Bronchial epithelial cell (primary cell): ENCODE data around the gene RGS16. TPM values are rescaled to one million over a fixed set of nuclear protein-coding genes. Genes with fewer than 3 reads are reported as not detected.

ENCODE experiments used
- DNase-seq: peaks from one replicate; pipeline ENCODE4 v3.0.0-alpha.2; 2010; ENCODE audit warnings: low read depth
- FAIRE-seq: peaks from 2 replicates; lab custom pipeline; 2011; peaks lifted over from hg19 to GRCh38; lab: Jason Lieb, UNC
- H3K27me3 ChIP-seq: 2 replicates; pipeline ENCODE4 v1.5.1; 2011; ENCODE audit warnings: low read length; ENCODE audit not compliant: control insufficient read depth, insufficient read depth
- H3K36me3 ChIP-seq: 2 replicates; pipeline ENCODE4 v1.5.1; 2011; ENCODE audit warnings: low read length; ENCODE audit not compliant: control insufficient read depth, insufficient read depth
- H3K4me3 ChIP-seq: 2 replicates; pipeline ENCODE4 v1.5.1; 2011; ENCODE audit warnings: mild to moderate bottlenecking, low read depth, low read length, control low read depth
- CTCF ChIP-seq: IDR thresholded peaks from 2 replicates; pipeline ENCODE4 v1.5.1; 2011; ENCODE audit warnings: mild to moderate bottlenecking, moderate library complexity, low read length, control low read depth, inconsistent platforms; ENCODE audit not compliant: insufficient read depth, severe bottlenecking
- total RNA-seq: library from RNA; depleted of rRNA; stranded (reverse); fragments of >200 nt; gene quantifications from 2 replicates; pipeline ENCODE4 v1.2.1, GENCODE V29; 2014

The RGS16 gene
- total RNA-seq, 1 donor from 2014 or later, result 3.7 TPM

- Histone ChIP-seq H3K4me3 (no peak overlapping the region), H3K27me3 (no peaks in the 10 kb centered on the region), H3K36me3 (no peaks in the 10 kb centered on the region)
- DNase-seq, result no peak
- FAIRE-seq, result no peak
- TF ChIP-seq CTCF, result no peak
Measured at GRCh38 chr1:182568647-182569284, 35.4 kb downstream of the RGS16 start.

DNA sequence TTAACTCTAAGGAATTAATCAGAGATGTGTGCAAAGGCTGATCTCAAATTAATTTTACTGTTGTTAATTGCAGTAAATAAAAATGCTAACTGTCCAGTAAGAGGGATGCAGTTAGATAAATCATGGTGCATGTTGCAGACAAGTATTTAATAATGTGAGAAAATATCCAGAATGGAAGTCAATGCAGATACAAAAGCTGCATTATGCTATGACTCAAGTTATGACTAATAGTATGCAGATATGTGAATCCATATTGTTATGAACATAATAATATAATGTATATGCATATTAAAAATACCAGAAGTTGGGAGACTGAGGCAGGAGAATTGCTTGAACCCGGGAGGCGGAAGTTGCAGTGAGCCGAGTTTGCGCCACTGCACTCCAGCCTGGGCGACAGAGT, 36.6 kb downstream of the RGS16 start:
- DNase-seq, result peak; percentile 50
- H3K27me3 ChIP-seq, result no peaks in the 10 kb centered on the region
- H3K36me3 ChIP-seq, result no peaks in the 10 kb centered on the region
- no peak for TF ChIP-seq CTCF
- H3K4me3 ChIP-seq, result no peak overlapping the region
- FAIRE-seq, result no peak

GRCh38 chr1:182565537-182565936, 38.7 kb downstream of the RGS16 start:
- FAIRE-seq, result no peak
- DNase-seq, result no peak
- TF ChIP-seq CTCF, result no peak
- H3K4me3 ChIP-seq, result no peak overlapping the region
- no peaks in the 10 kb centered on the region for H3K27me3 ChIP-seq
- H3K36me3 ChIP-seq, result no peaks in the 10 kb centered on the region

GRCh38 chr1:182564406-182565004, 39.7 kb downstream of the RGS16 start:
- H3K36me3 ChIP-seq, result no peaks in the 10 kb centered on the region
- no peaks in the 10 kb centered on the region for H3K27me3 ChIP-seq
- no peak for FAIRE-seq
- TF ChIP-seq CTCF, result no peak
- no peak for DNase-seq
- H3K4me3 ChIP-seq, result no peak overlapping the region

GRCh38 chr1:182563095-182563494, 41.1 kb downstream of the RGS16 start:
- Histone ChIP-seq H3K36me3 (no peaks in the 10 kb centered on the region), H3K4me3 (no peak overlapping the region), H3K27me3 (no peaks in the 10 kb centered on the region)
- no peak for FAIRE-seq
- DNase-seq, result no peak
- no peak for TF ChIP-seq CTCF
